ENCODE data around the gene FLNB. TPM values are rescaled to one million over a fixed set of nuclear protein-coding genes. Genes with fewer than 3 reads are reported as not detected.

The FLNB gene
- total and polyA plus RNA-seq, 2 of the 4 experiments (the other 2 are of a cell fraction): 78.0 to 136 TPM

DNA sequence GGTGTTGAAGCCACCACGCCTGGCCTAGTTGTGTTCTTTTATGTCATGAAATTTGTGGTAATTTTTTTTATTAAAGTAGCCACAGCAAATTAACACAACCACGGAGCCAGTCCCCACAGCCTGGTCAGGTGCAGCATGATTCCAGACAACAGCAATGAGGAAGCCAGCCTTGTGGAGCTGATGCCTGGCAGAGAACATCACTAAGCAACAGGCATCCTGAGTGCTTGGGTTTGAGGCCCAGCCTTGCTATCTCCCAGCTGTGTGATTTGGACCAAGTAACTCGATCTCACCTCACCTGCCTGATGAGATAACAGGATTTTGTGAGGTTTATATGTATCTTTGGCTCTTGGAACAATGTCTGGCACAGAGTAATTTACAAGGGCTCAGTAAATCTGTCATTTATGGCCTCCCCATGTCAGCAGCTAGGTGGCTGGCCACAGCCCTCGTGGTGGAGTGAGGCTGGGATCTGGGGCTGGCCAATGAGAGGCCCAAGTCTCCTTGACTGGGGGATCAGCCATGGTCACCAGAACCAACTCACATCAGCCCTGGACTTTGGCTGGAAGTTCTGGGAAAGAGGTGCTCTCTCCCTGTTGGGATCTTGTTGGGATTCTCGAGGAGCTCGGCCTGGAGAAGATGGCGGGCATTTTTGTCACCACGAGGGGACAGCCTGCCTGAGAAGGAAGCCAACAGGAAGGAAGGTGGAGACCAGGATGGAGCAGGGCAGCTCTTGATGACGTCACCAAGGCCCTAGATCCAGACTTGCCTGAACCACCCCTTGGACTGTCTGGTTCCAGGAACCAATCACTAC is 22.8 kb upstream of the FLNB start:
- peaks cover 14% of the 10 kb centered on the region for H3K4me1 ChIP-seq (ENCODE audit: control insufficient read depth, insufficient read depth, low read length)
- peak overlapping the region; percentile 36 for H2BK5ac ChIP-seq (ENCODE audit: low read depth, low read length, poor library complexity, severe bottlenecking)
- intact Hi-C loops (cut with micrococcal nuclease): no loop called here
- CTCF ChIA-PET: interaction anchor here (0.8 kb wide), 1 partner anchor 19 kb away, joined by 3 read pairs; no protein-coding TSS in a partner anchor
- H3K18ac ChIP-seq (ENCODE audit: low read depth, low read length): no peak overlapping the region
- peak overlapping the region in 1 of 2 experiments; percentile 59; a peak in 2 of 4 replicates for H4K8ac ChIP-seq (ENCODE audit: low read depth in 2 of 2, low read length in 2 of 2)
- H2BK15ac ChIP-seq (ENCODE audit: low read depth, low read length): peak overlapping the region; percentile 72; the same call in 2 of the 3 replicates
- H3K27me3 ChIP-seq (ENCODE audit: control insufficient read depth, insufficient read depth, low read length): no peaks in the 10 kb centered on the region
- peak overlapping the region; percentile 72 for H2AFZ ChIP-seq (replicated peaks; ENCODE audit: low read length, poor library complexity)
- H4K20me1 ChIP-seq (ENCODE audit: insufficient read depth, low read length): no peaks in the 10 kb centered on the region
- no peak overlapping the region for H4K5ac ChIP-seq (ENCODE audit: low read depth, low read length)
- 0 out of 2 replicates have a peak overlapping the region, but pooled peaks have one; percentile 33 for H3K23ac ChIP-seq (ENCODE audit: low read depth, low read length)
- dilution Hi-C loops (cut with HindIII; ENCODE audit: low sequenced_read_pairs, unreplicated experiment): no loop called here
- H2AK9ac ChIP-seq (replicated peaks; ENCODE audit: low read depth, low read length, poor library complexity): peak overlapping the region; percentile 77
- BruUV-seq (replicated peaks): no TSS peak
- H3K9ac ChIP-seq (ENCODE audit: low read depth, low read length): no peak overlapping the region
- H2BK120ac ChIP-seq (ENCODE audit: low read depth, low read length): peak overlapping the region; percentile 81
- H3K27ac ChIP-seq (ENCODE audit: insufficient read depth, low read length): no peak overlapping the region
- H3K4ac ChIP-seq (ENCODE audit: low read depth, low read length): peak overlapping the region; percentile 83
- POLR2A ChIA-PET (ENCODE audit: unreplicated experiment): interaction anchor here (0.5 kb wide), 1 partner anchor 394 kb away, joined by 4 read pairs; no protein-coding TSS in a partner anchor
- TF ChIP-seq NFE2L2 (IDR thresholded peaks at IDR 0.05; ENCODE audit: low read depth, low read length) (no peak), RFX5 (IDR thresholded peaks at IDR 0.05; ENCODE audit: low read depth, low read length) (no peak), MAZ (IDR thresholded peaks at IDR 0.05; ENCODE audit: borderline replicate concordance, low read depth, low read length) (no peak), MXI1 (IDR thresholded peaks at IDR 0.05; ENCODE audit: borderline replicate concordance, low read depth, low read length) (no peak), CHD1 (IDR thresholded peaks at IDR 0.05; ENCODE audit: low read depth, low read length) (no peak), MAFK (IDR thresholded peaks at IDR 0.05; ENCODE audit: low read depth, low read length) (no peak), BHLHE40 (IDR thresholded peaks at IDR 0.05; ENCODE audit: low read depth, low read length) (no peak), SMC3 (IDR thresholded peaks at IDR 0.05; ENCODE audit: low read depth, low read length) (no peak), CEBPB (IDR thresholded peaks at IDR 0.05; ENCODE audit: low read depth, low read length) (no peak)
- TF ChIP-seq, protein P1, sequence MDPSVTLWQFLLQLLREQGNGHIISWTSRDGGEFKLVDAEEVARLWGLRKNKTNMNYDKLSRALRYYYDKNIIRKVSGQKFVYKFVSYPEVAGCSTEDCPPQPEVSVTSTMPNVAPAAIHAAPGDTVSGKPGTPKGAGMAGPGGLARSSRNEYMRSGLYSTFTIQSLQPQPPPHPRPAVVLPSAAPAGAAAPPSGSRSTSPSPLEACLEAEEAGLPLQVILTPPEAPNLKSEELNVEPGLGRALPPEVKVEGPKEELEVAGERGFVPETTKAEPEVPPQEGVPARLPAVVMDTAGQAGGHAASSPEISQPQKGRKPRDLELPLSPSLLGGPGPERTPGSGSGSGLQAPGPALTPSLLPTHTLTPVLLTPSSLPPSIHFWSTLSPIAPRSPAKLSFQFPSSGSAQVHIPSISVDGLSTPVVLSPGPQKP (IDR thresholded peaks at IDR 0.05; ENCODE audit: borderline replicate concordance, low read depth, low read length): no peak
- TF ChIP-seq, protein P2, sequence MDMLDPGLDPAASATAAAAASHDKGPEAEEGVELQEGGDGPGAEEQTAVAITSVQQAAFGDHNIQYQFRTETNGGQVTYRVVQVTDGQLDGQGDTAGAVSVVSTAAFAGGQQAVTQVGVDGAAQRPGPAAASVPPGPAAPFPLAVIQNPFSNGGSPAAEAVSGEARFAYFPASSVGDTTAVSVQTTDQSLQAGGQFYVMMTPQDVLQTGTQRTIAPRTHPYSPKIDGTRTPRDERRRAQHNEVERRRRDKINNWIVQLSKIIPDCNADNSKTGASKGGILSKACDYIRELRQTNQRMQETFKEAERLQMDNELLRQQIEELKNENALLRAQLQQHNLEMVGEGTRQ (IDR thresholded peaks at IDR 0.05; ENCODE audit: low read depth, low read length): no peak
- no peaks in the 10 kb centered on the region for H3K9me3 ChIP-seq (ENCODE audit: control insufficient read depth, insufficient read depth, low read length)
- no peak for ATAC-seq (ENCODE audit: low read depth)
- no peak overlapping the region for H3K4me3 ChIP-seq (ENCODE audit: insufficient read depth, low read depth, low read length)
- DNase-seq: no peak
- H3K14ac ChIP-seq (replicated peaks; ENCODE audit: low read depth, low read length): peak overlapping the region; percentile 37
- in situ Hi-C loops (cut with MboI; ENCODE audit: low sequenced_read_pairs): no loop called here
- peak overlapping the region; percentile 90 for H2BK20ac ChIP-seq (ENCODE audit: low read depth, low read length)
- H4K91ac ChIP-seq (ENCODE audit: insufficient read depth, low read depth, low read length): peak overlapping the region; percentile 62
- H3K79me1 ChIP-seq (ENCODE audit: low read depth in 1 of 2, low read length in 2 of 2): peaks cover 0 to 11% of the 10 kb centered on the region in 2 experiments; a peak in 2 of 4 replicates
- no peak overlapping the region for H3K56ac ChIP-seq (ENCODE audit: extremely low read depth, insufficient read depth, low read length)
- peak overlapping the region; percentile 95 for H2AK5ac ChIP-seq (ENCODE audit: low read depth, low read length)
- H3K9me1 ChIP-seq (ENCODE audit: insufficient read depth, low read length): peaks cover 30% of the 10 kb centered on the region
- no peaks in the 10 kb centered on the region for H3K36me3 ChIP-seq (ENCODE audit: control insufficient read depth, insufficient read depth, low read length)
- 100% methylated on average over 3 of the region's 9 CpGs; no CpG with 5 or more reads in 1 of the 2 experiments for WGBS, 2 experiments (ENCODE audit: extremely low coverage in 2 of 2, insufficient read length in 1 of 2)
- no peak overlapping the region for H3K4me2 ChIP-seq (ENCODE audit: low read depth, low read length)
